Mesangial cell (primary cell): Measurements from ENCODE around the gene AKR1B15. TPM values are rescaled to one million over a fixed set of nuclear protein-coding genes. Genes with fewer than 3 reads are reported as not detected.

Experiments used
- total RNA-seq: library from RNA; depleted of rRNA; stranded (reverse); fragments of >200 nt; gene quantifications from 2 replicates; pipeline ENCODE4 v1.2.3, GENCODE V29; 2015

The AKR1B15 gene
- total RNA-seq = not detected in 2 replicates

DNA sequence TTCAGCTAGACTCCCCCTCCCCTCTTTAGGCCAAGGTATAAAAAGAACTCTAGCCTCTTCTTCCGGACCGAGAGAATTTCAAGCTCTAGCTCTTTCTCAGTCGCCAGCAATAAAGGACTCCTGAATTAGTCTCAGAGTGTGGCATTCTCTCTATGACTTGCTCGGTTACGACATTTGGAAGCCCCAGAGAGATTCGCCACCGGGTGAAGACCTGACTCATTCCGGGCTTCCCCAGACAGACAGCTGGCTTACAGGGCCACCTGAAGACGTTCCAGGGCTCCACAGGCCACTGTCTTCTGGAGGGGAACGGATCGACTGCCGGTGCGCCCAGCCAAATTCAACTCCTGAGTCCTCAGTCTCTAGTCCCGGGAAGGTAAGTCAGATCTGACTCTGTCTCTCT, at the start of gene AKR1B15:
Gene AKR1B15 (plus strand): TSS at position 234 of the 400 bp plus-strand sequence. CDS start 15,510 bp downstream, outside the sequence.

Other genes with a start within 250 kb of the AKR1B15 start
- 9.0 and 12.1 TPM in 2 replicates for gene SLC35B4, start 232.2 kb upstream of the AKR1B15 start, total RNA-seq
- 86.6 and 109 TPM in 2 replicates for gene AKR1B1, start 90.0 kb upstream of the AKR1B15 start, total RNA-seq
- not detected in 2 replicates for gene AKR1B10, start 21.5 kb upstream of the AKR1B15 start, total RNA-seq
- 11.9 and 14.8 TPM in 2 replicates for gene BPGM, start 97.7 kb downstream of the AKR1B15 start, total RNA-seq
- 118 and 122 TPM in 2 replicates for gene CALD1, start 230.5 kb downstream of the AKR1B15 start, total RNA-seq